GM10847 (cell line): ENCODE measurements around the gene PCNP.

ENCODE experiments used
- POLR2A ChIP-seq: IDR thresholded peaks from 2 replicates; pipeline ENCODE4 v1.6.1; 2011; ENCODE audit not compliant: insufficient read length; ENCODE audit errors: extremely low read depth

The PCNP gene

DNA sequence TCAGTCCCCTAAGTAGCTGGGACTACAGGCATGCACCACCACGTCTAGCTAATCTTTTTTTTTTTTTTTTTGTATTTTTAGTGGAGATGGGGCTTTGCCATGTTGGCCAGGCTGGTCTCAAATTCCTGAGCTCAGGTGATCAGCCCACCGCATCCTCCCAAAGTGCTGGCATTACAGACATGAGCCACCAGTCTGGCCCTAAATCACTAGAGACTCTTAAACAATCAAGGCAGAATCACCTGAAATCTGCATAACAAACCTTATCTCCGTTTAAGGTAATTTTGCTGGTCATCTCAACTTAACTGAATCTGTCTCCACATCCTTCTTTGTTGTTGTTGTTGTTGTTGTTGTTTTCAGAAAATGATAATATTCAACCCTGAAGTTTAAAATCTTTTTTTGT, 17.9 kb upstream of the PCNP start:
- no peak for TF ChIP-seq POLR2A

DNA sequence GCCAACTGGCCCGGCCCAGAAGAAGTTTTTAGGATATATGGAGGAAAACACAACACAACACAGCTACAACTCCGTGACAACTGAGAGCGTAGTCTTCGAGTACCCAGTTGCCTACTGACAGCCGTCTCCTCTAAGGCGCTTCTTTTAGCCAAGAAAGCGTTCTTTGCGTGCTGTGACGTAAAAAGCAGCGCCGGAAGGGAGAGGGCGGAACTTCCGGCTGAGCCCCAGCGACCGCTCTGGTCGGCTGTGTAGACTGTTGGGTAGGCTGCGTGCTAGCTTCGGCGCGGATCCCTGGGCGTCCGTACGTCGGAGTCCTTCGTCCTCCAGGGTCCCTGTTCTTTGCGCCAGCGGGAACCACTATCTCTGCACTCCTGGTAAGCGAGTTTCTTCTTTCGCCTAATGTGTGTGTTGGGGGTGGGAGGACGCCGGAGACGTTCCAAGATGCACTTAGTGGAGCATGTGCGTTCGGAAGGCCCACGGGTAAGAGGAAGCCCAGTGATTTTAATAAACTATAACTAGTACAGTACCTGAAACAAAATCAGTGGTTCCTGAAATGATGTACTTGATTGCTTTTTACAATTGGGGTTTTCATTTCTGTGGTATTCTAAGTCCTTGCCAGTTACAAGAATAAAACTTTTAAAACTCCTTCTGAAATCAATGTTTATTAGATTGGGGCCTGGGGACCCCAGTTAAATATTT, 12.2 kb upstream of the PCNP start, which contains the start of gene TRMT10C:
Gene TRMT10C, plus strand, starts transcription at position 239 of the 699 bp plus-strand sequence. CDS start 2,914 bp downstream, outside the sequence.
- peak; percentile 67 for TF ChIP-seq POLR2A

GRCh38 chr3:101567528-101568317, 6.3 kb upstream of the PCNP start:
- TF ChIP-seq POLR2A = no peak

DNA sequence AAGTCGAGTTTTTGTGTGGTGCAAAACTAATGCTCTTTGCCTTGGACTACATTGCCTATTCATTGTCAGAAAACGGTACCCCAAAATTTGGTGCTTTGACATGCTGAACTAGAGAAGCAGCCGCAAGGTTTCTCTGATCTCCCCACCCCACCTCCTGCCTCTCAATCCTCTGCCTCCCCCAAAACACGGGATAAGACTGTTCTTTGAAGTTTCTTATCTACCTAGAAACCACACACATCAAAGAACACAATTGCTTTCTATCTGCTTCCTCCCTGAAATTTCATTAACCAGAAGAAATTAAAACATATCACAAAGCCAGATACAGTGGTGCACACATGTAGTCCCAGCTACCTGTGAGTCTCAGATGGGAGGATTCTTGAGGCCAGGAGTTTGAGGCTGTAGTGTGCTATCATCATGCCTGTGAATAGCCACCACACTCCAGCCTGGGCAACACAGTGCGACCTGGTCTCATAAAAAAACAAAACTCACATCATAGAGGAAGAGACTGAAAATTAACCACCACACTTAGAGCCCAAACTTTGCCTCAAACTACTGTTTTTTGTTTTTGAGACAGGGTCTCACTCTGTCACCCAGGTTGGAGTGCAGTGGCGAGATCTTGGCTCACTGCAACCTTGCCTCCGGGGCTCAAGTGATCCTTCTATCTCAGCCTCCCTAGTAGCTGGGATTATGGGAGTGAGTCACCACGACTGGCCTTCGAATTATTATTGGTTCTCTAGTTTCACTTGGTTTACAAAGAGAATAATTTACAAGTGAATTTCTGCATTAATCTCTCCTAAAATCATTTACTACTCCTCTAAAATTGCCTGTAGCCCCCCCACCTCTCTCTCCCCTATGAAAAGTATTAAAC, 2.7 kb upstream of the PCNP start:
- TF ChIP-seq POLR2A = no peak

DNA sequence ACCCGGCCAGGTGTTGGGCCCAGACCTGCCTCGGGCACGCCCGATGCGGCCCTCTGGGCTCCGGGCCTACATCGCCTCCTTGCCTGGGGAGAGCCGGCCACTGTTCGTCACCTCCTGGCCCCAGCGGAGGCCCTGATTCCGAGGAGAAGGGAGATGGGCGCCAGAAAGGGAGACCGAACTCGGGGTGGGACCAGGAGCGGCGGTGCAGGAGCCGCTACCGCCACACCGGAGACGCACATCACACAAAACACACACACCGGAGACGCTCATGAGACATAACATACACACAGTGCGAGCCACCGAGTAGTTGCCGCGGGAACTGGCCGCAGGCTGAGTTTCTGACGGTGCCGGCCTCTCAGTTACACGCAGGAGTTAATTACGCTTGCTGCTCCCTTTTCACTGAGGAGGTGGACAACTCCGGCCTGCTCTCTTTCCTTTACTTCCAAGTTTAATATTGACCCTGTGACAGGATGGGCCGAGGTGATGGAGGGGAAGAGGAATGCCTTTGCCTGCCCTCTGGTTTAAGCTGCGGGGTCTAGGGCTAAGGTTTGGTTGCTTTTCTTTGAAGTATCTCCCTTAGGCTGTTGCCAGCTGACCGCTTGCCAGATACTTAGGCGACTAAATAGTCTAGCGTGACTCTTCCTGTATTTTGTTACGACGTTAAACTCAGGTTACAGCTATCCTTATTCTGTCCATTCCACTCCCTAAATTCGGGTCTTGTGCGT, 570 bp downstream of the PCNP start:
- no peak for TF ChIP-seq POLR2A

GRCh38 chr3:101577286-101577685, 3.3 kb downstream of the PCNP start:
- no peak for TF ChIP-seq POLR2A

DNA sequence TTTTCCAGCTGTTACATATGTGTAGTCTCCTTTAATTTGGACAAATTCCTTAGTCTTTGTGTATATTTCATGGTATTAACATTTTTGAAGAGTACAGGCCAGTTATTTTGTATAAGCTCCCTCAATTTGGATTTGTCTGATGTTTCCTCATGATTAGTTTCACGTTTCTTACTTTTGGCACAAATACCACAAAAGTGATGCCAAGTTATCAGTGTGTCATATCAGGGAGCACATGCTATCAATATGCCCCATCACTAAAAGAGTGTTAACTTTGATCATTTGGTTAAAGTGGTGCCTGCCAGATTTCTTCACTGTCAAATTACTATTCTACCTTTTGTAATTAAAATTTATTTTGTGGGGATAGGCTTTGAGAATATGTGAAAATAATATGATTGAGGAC, 14.6 kb downstream of the PCNP start:
- TF ChIP-seq POLR2A = no peak

- TF ChIP-seq POLR2A = no peak
These were observed 17.1 kb downstream of the PCNP start for GRCh38 chr3:101591071-101591470.

- no peak for TF ChIP-seq POLR2A
These were observed 28.8 kb downstream of the PCNP start for GRCh38 chr3:101602731-101603130.

- TF ChIP-seq POLR2A = no peak
These were observed 29.2 kb downstream of the PCNP start for GRCh38 chr3:101603184-101603583.

- no peak for TF ChIP-seq POLR2A
These were observed 37.0 kb downstream of the PCNP start for GRCh38 chr3:101611023-101611422.

- TF ChIP-seq POLR2A = no peak
These were observed 41.5 kb downstream of the PCNP start for GRCh38 chr3:101615525-101615924.

- no peak for TF ChIP-seq POLR2A
These were observed 43.5 kb downstream of the PCNP start for GRCh38 chr3:101617478-101617877.

- TF ChIP-seq POLR2A = no peak
These were observed 44.7 kb downstream of the PCNP start for GRCh38 chr3:101618726-101619125.

DNA sequence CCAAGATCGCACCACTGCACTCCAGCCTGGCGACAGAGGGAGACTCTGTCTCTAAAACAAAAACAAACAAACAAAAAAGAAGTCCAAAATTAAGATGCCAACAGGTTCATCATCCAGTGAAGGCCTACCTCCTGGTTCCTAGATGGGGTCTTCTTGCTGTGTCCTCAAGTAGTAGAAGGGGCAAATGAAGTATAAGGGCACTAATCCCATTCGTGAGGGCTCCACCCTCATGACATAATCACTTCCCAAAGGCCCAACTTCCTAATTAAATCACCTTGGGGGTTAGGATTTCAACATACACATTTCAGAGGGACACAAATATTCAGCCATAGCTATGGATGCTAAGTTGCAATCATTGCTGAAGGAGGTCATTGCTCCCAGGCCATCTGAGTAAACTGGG, 45.8 kb downstream of the PCNP start:
- no peak for TF ChIP-seq POLR2A

- TF ChIP-seq POLR2A = no peak
These were observed 49.7 kb downstream of the PCNP start for GRCh38 chr3:101623656-101624055.
